GM19193 (cell line): ENCODE results near the gene IGFL3.

Experiments
- POLR2A ChIP-seq: IDR thresholded peaks from 4 replicates; pipeline ENCODE4 v1.6.1; 2011; ENCODE audit not compliant: insufficient read depth, insufficient read length; ENCODE audit errors: extremely low read depth

IGFL3 gene

GRCh38 chr19:46085888-46086287, 38.6 kb downstream of the IGFL3 start:
- no peak for TF ChIP-seq POLR2A

GRCh38 chr19:46082728-46083050, 41.8 kb downstream of the IGFL3 start:
- TF ChIP-seq POLR2A = no peak

- TF ChIP-seq POLR2A = no peak
Observed at GRCh38 chr19:46081928-46082727, 42.4 kb downstream of the IGFL3 start.

GRCh38 chr19:46080561-46080960, 43.9 kb downstream of the IGFL3 start:
- no peak for TF ChIP-seq POLR2A

GRCh38 chr19:46079576-46079975, 44.9 kb downstream of the IGFL3 start:
- TF ChIP-seq POLR2A = no peak

GRCh38 chr19:46077815-46078167, 46.7 kb downstream of the IGFL3 start:
- TF ChIP-seq POLR2A = no peak

- TF ChIP-seq POLR2A = no peak
Observed at GRCh38 chr19:46076951-46077814, 47.3 kb downstream of the IGFL3 start.

- no peak for TF ChIP-seq POLR2A
Observed at GRCh38 chr19:46076031-46076880, 48.2 kb downstream of the IGFL3 start.

GRCh38 chr19:46073268-46073922, 51.1 kb downstream of the IGFL3 start:
- TF ChIP-seq POLR2A = no peak
